ENCODE measurements around the gene ADGRF5. TPM values are rescaled to one million over a fixed set of nuclear protein-coding genes. Genes with fewer than 3 reads are reported as not detected.
"Not testable (repeated sequence)": the region's sequence is repeated elsewhere in the genome, so short reads cannot be mapped to it uniquely, and the experiment has no call there.

Gene ADGRF5
- total RNA-seq, 1 donor, result under 0.01 TPM

GRCh38 chr6:46838033-46838432, 83.7 kb downstream of the ADGRF5 start:
- no peak for DNase-seq (ENCODE audit: insufficient read length, low spot score, missing footprints)
- Histone ChIP-seq H3K27me3 (ENCODE audit: insufficient read depth, low read length) (no peaks in the 10 kb centered on the region), H3K36me3 (ENCODE audit: insufficient read depth, low read length) (no peaks in the 10 kb centered on the region), H3K27ac (ENCODE audit: low read depth, low read length) (no peak overlapping the region), H3K4me3 (ENCODE audit: insufficient read depth, low read length) (no peak overlapping the region), H3K4me1 (ENCODE audit: insufficient read depth, low read length) (no peaks in the 10 kb centered on the region), H2AFZ (ENCODE audit: low read length) (no peak overlapping the region), H3K9me3 (ENCODE audit: low read depth, low read length) (no peaks in the 10 kb centered on the region), H4K20me1 (ENCODE audit: insufficient read depth, low read length) (no peaks in the 10 kb centered on the region), H3K79me2 (ENCODE audit: insufficient read depth, low read length) (no peaks in the 10 kb centered on the region), H3K4me2 (ENCODE audit: insufficient read depth, low read length) (no peak overlapping the region)
- TF ChIP-seq CTCF (IDR thresholded peaks at IDR 0.05; ENCODE audit: extremely low read depth, low read depth, low read length), result no peak

DNA sequence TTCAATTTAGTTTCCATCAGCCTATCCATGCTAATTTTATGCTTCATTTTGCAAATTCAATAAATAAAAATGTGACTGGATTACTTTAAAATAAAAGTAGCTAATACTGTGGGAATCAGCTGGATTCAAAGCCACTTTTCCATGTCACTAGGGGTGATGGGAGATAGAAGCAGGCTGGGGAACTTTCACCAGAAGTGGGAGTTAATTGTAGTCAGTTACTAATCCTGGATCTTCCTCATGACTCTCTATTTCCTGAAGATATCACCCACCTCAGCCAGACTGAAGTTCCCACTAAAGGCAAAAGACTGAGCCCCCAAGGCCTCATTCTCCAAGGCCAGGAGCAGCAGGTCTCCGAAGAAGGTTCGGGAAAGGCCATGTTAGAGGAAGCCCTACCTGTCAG, 86.7 kb downstream of the ADGRF5 start:
- H3K27ac ChIP-seq (ENCODE audit: low read depth, low read length); H3K9me3 ChIP-seq (ENCODE audit: low read depth, low read length); DNase-seq (ENCODE audit: insufficient read length, low spot score, missing footprints); H3K4me1 ChIP-seq (ENCODE audit: insufficient read depth, low read length); H2AFZ ChIP-seq (ENCODE audit: low read length); H3K4me2 ChIP-seq (ENCODE audit: insufficient read depth, low read length); H3K27me3 ChIP-seq (ENCODE audit: insufficient read depth, low read length); H4K20me1 ChIP-seq (ENCODE audit: insufficient read depth, low read length); H3K4me3 ChIP-seq (ENCODE audit: insufficient read depth, low read length); H3K79me2 ChIP-seq (ENCODE audit: insufficient read depth, low read length); H3K36me3 ChIP-seq (ENCODE audit: insufficient read depth, low read length): not testable (repeated sequence)

GRCh38 chr6:46834257-46834916, 87.4 kb downstream of the ADGRF5 start:
- not testable (repeated sequence) for DNase-seq (ENCODE audit: insufficient read length, low spot score, missing footprints)

DNA sequence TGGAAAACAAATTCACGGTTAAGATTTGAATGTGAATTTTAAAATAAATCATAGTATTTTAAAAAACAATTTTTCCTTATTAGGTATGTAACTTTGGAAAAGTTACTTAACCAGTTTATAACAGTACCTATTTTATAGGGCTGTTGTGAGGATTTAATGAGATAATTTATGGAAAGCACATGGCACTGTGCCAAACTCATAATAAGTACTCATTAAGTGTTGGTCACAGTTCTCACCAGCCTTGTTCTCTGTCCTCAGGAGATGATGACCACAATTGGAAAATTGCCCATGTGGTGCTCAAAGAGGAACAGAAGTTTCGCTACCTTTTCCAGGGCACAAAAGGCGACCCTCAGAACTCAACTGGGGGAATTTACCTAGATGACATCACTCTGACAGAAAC, 88.9 kb downstream of the ADGRF5 start:
- Histone ChIP-seq H3K4me2 (ENCODE audit: insufficient read depth, low read length) (no peak overlapping the region), H3K36me3 (ENCODE audit: insufficient read depth, low read length) (no peaks in the 10 kb centered on the region), H2AFZ (ENCODE audit: low read length) (no peak overlapping the region), H3K4me3 (ENCODE audit: insufficient read depth, low read length) (no peak overlapping the region), H3K27ac (ENCODE audit: low read depth, low read length) (no peak overlapping the region), H3K79me2 (ENCODE audit: insufficient read depth, low read length) (no peaks in the 10 kb centered on the region), H3K27me3 (ENCODE audit: insufficient read depth, low read length) (no peaks in the 10 kb centered on the region), H3K4me1 (ENCODE audit: insufficient read depth, low read length) (no peaks in the 10 kb centered on the region), H4K20me1 (ENCODE audit: insufficient read depth, low read length) (no peaks in the 10 kb centered on the region), H3K9me3 (ENCODE audit: low read depth, low read length) (no peaks in the 10 kb centered on the region)
- TF ChIP-seq CTCF (IDR thresholded peaks at IDR 0.05; ENCODE audit: extremely low read depth, low read depth, low read length), result no peak
- no peak for DNase-seq (ENCODE audit: insufficient read length, low spot score, missing footprints)

More at GRCh38 chr6:46834257-46834916, 87.4 kb downstream of the ADGRF5 start:
- H3K9me3 ChIP-seq (ENCODE audit: low read depth, low read length); H3K4me3 ChIP-seq (ENCODE audit: insufficient read depth, low read length); H3K4me1 ChIP-seq (ENCODE audit: insufficient read depth, low read length); H3K36me3 ChIP-seq (ENCODE audit: insufficient read depth, low read length); H2AFZ ChIP-seq (ENCODE audit: low read length); H3K27me3 ChIP-seq (ENCODE audit: insufficient read depth, low read length); H3K27ac ChIP-seq (ENCODE audit: low read depth, low read length); H3K4me2 ChIP-seq (ENCODE audit: insufficient read depth, low read length); H3K79me2 ChIP-seq (ENCODE audit: insufficient read depth, low read length); H4K20me1 ChIP-seq (ENCODE audit: insufficient read depth, low read length): not testable (repeated sequence)

GRCh38 chr6:46828939-46829338, 92.8 kb downstream of the ADGRF5 start:
- Histone ChIP-seq H3K4me3 (ENCODE audit: insufficient read depth, low read length) (no peak overlapping the region), H2AFZ (ENCODE audit: low read length) (no peak overlapping the region), H3K27ac (ENCODE audit: low read depth, low read length) (no peak overlapping the region), H3K4me2 (ENCODE audit: insufficient read depth, low read length) (no peak overlapping the region), H3K79me2 (ENCODE audit: insufficient read depth, low read length) (no peaks in the 10 kb centered on the region), H3K4me1 (ENCODE audit: insufficient read depth, low read length) (no peaks in the 10 kb centered on the region), H3K9me3 (ENCODE audit: low read depth, low read length) (no peaks in the 10 kb centered on the region), H4K20me1 (ENCODE audit: insufficient read depth, low read length) (no peaks in the 10 kb centered on the region), H3K27me3 (ENCODE audit: insufficient read depth, low read length) (no peaks in the 10 kb centered on the region), H3K36me3 (ENCODE audit: insufficient read depth, low read length) (no peaks in the 10 kb centered on the region)
- DNase-seq (ENCODE audit: insufficient read length, low spot score, missing footprints), result no peak
- no peak for TF ChIP-seq CTCF (IDR thresholded peaks at IDR 0.05; ENCODE audit: extremely low read depth, low read depth, low read length)

Data from osteoblast (primary cell).